Measurements from ENCODE around the gene HECW1.
"Not testable (repeated sequence)": the region's sequence is repeated elsewhere in the genome, so short reads cannot be mapped to it uniquely, and the experiment has no call there.

HECW1 gene

DNA sequence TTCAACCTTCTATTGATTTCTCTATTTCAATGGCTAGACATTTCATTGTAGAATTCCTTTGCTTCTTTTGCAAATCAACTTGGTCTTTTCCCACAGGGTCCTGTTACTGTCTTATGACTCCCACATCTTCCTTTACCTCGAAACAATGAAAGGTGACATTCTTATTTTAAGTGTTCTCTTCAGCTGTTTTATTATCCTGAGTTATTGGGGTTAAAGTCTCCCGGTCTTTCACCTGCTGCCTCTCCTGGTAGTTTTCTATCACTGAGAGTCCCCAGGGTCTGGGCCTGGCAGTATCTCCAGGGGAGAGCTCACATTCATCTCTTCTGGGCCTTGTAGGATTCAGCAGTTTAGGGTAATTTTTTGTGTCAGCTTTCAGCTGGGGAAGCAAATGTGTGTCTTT lies 95.8 kb downstream of the HECW1 start:
- DNase-seq (ENCODE audit: low read depth, low spot score), result no peak

DNA sequence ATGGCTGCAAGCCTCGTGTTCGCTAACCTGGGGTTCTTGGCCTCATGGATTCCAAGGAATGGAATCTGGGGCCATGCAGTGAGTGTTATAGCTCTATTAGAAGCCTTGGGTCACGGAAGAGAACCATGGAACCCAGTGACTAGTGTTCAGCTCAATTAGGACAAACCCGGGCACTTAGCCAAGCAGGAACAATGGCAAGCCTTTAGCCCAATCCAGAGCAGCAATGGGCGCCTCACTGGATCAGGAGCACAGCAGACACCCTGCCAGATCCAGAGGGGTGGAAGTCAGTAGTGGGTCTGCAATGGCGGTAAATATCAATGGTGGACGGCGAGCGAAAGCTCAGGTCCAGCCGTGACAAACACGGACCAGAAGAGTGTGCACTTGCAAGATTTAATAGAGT lies 98.1 kb downstream of the HECW1 start:
- not testable (repeated sequence) for DNase-seq (ENCODE audit: low read depth, low spot score)

DNA sequence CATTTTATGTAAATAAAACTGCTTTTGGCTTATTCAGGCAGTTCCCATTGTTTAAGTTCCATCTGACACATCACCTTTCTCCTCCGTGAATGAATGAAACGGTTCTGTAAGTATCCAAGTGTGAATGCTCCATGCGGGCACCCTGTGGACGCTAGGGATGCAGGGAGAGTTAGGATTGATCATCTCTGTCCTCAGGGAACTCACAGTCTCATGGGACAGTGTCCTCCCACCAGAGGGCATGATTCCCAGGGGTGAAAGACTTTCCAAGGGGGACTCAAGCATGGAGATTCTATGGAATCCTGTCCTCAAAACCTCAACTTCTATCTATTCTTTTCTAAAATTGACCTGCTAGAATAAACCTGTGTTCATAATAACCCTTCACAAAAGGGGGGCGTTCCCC lies 98.8 kb downstream of the HECW1 start:
- DNase-seq (ENCODE audit: low read depth, low spot score), result no peak

DNA sequence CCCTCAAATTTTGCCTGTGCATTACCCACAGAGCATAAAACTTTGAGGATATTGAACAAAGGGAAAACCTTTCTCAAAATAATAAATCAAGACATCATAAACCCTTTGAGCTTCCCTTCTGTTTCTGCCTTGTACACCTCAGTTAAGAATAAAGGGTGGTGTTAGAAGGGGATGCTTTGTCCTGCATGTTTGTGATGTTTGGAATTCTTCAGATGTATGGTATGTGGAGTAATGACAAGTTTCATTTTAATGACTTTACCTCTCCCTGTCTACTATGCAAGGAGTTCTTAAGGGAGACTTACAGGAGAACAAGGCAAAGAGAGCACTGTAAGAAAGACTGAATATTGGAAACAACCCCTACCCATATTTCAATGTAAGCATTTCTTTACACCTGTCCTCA lies 99.2 kb downstream of the HECW1 start:
- no peak for DNase-seq (ENCODE audit: low read depth, low spot score)

DNA sequence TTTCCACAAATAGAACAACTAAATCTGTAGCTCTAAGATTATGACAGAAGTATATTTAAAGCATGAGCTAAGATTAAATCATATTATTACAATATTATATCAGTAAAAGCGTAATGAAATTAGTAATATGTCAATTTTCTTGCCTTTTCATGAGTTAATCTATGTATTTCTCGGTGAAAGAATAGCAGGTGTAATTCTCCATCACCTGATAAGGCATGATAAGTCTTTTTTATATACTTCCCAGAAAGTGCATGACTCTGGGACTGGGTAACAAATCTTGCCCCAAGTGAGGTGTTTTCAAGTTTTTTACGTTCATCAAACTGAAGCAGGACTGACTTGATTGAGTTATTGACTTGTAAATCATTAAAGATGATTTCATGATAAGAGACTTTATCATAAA lies 100.5 kb downstream of the HECW1 start:
- no peak for DNase-seq (ENCODE audit: low read depth, low spot score)

DNA sequence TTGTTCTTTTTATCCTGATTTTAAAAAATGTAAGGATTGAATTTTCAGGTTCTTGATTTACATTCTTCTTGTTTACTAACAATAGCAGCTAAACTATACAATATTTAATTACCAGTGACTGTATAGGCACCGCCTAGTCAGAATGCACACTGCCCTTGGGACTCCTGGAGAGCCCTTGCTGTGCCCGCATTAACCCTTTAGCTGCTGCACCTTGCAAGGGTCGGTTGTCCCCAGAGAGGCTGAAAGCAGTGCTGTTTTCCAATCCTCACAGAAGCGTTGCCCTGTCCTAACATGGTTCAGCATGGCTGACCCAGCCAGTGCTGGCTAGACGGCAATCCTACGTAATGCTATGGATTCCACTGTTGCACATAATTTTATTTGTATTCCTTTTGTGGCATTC lies 102.6 kb downstream of the HECW1 start:
- no peak for DNase-seq (ENCODE audit: low read depth, low spot score)

DNA sequence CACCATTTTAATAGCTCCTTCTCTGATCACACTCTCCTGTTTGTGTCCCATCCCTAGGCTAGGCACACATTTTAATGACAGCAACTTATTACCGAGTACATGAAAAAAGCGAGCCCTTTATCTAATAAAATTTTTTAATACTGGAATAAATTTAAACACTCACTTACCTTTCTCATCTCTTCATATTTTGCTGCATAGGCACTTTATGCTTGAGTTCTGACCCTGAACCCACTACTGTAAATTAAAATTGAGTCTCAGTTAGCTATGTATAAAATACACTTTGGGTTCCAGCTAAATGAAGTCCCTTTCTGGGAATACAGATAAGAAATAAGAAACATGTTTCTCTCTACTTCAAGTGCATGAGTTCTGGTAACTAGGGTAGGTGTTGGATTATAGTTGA lies 104.6 kb downstream of the HECW1 start:
- no peak for DNase-seq (ENCODE audit: low read depth, low spot score)

DNA sequence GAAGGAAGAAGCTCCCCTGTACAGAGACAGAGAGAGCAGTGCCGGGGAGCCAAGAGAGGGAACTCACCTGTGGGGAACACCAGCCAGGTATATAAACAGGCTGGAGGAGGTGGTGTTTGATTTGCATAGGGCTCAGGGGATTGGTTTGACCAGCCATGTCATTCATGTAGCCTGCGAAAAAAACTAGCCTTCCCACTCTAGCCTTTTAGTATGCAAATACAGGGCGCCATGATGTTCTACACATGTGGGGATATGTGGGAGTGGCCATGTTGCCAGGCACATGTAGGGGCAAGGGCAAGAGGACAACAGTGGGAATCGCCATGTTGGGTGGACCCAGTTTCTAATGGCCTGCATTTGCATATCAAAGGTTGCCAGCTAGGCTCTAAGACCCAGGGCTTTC lies 106.5 kb downstream of the HECW1 start:
- not testable (repeated sequence) for DNase-seq (ENCODE audit: low read depth, low spot score)

DNA sequence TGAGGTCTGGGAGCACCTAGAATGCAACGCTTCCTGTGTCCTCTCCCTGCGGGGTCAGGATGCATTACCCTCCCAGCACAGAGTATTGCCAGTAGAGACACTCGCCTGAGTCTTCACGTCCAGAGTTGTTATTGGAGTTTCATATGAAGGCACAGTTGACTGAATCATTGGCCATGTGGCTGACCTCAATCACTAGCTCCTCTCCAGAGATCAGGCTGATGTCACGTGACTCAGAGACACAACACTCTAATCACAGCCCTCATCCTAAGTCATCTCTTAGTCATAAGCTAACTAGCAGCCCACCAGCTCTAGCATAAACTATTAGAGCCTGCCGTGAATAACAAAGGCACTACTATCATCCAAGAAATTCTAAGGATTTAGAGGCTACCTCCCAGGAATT lies 107.8 kb downstream of the HECW1 start:
- no peak for DNase-seq (ENCODE audit: low read depth, low spot score)

DNA sequence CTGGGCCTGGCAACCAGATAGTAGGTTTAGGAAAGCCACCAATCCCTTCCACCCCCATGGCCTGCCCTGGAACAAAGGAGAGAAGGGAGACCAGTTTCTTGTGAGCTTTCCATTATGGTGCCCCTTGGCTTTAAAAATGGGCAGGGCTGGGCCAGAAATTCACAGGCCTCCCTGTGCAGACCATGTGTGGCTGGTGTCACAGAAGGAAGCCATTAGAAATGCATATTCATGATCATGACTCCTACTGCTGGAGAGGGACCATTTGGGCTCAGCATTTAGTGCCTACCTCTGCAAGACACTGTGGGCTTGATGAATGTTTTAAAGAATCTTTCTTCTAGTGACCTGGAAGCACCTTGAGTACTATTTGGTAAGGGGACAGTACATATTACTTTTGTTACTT lies 108.3 kb downstream of the HECW1 start:
- no peak for DNase-seq (ENCODE audit: low read depth, low spot score)

DNA sequence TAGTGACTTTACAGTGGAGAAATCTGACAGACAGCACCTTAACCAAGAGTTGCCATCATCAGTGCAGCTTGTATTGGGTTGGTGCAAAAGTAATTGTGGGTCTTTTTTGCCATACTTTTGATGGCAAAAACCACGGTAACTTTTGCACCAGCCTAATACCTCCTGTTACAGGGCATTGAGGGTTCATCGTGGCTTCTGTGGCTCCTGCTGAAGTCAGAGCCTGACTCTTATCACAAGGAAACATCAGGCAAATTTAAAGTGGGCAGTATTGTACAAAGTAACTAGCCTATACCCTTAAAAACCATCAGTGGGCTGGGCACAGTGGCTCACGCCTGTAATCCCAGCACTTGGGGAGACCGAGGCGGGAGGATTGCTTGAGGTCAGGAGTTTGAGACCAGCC lies 117.4 kb downstream of the HECW1 start:
- DNase-seq (ENCODE audit: low read depth, low spot score), result no peak

DNA sequence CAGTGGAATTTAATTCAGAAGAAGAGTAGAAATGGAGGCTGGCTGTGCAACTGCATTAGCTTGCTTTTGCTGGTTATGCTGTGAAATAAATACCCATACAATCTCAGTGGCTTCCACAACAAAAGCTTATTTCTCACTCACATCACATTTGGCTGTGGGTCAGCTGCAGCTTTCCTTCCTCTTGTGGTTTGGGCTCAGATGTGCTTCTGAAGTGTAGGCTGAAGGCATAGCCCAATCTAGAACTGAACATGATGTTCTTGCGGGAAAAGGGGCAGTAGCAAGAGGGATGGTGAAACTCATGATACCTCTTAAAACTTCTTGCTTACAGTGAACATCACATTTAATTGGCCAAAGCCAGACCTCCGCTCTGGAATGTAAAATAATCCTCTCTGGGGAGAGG lies 119.9 kb downstream of the HECW1 start:
- no peak for DNase-seq (ENCODE audit: low read depth, low spot score)

DNA sequence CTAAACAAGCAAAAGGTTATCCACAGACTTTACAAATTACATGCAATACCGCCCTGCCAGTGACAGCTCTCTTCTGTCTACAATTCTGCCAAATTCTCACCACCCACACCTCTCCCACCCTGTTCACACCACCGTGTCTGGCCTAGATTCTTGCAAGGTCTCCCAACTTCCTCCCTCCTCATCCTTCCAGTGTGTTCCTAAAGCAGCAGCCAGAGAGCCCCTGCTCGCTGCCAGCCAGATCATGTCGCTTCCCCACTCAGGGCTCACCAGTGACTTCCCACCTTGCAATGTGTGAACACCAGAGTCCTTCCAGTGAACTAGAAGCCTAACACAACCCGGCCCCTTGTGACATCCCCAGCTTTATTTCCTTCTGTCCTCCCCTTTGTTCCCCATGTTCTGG lies 121.6 kb downstream of the HECW1 start:
- no peak for DNase-seq (ENCODE audit: low read depth, low spot score)

DNA sequence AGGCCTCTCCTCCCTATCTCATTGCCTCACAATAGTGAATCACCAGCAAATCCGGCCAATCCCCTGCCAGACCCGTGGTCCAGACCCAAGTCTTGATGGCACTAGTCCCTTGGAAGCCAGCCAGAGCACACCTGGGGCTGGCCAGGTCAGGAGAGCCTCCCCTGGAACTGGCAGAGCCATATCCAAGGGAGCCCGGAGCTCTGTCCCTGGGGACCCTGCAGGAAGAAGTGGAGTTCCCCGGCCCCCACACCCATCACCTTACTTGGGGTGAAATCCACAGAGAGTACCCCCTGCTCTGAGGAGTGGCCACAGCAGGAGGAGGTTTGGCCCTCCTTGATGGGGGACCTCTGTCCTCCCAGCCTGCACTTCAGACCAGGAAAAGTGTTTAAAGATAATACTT lies 122.5 kb downstream of the HECW1 start:
- no peak for DNase-seq (ENCODE audit: low read depth, low spot score)

DNA sequence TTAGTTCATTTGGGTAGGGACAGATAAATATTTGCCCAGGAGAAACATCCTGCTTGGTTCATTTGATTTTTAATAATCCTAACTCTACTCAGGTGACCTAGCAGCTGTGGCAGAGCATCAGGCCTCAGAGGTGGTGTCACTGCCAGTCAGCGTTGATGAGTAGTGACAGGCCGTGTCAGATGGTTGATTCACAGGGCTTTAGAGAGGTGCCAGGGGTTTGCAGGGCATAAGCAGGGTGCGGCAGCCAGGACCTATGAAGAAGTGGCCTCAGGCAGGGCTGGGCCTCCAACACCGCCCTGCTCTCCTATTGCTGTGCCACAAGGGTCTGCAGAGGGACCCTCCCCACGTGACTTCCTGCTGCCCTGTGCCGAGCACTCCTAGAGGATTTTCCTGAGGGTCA lies 128.1 kb downstream of the HECW1 start:
- no peak for DNase-seq (ENCODE audit: low read depth, low spot score)

DNA sequence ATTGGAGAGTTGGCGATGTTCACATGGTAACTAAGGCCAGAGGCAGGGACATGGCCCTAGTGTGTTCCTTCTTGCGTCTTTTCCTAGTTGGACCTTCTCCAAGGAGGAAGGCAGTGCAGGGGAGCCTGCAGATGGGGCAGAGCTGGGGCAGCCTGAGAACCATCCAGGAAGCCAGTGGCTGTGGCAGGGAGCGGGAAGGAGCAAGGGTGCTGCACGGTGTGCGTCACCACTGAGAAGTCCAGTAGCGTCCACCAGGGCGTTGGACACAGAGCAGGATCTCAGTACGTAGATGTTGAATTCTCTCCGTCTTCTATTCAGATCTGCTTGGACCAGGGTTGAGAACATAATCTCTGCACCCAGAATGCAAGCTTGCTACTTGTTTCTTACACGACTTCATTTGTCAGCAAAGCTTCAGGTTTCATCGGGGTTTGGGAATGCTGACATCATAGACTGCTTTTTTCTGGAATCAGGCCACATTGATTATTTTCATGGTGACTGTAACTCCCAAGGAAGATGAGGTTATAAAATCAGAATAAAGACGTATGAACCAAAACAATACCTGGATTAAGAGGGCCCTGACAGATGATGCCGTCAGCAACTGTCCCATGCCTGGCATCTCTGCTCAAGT lies 130.3 kb downstream of the HECW1 start:
- DNase-seq (ENCODE audit: low read depth, low spot score), result no peak

DNA sequence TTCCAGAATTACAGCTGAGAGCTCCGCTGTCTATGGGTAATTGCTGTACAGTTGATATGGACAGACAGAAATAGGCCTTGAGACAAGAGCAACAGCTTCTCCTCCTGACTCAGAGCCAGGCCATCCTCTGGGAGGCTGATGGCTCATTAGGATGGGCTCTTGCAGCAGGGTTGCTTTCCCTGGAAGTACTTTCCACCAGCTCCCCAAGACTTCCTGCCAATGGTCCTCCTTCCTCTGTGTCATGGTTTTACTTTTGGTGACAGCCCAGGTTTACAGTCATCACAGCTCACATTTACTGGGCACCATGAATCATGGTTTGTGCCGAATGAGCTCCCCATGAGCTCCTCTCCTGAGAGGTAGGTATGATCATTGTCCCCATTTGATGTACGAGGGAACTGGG lies 131.8 kb downstream of the HECW1 start:
- no peak for DNase-seq (ENCODE audit: low read depth, low spot score)

DNA sequence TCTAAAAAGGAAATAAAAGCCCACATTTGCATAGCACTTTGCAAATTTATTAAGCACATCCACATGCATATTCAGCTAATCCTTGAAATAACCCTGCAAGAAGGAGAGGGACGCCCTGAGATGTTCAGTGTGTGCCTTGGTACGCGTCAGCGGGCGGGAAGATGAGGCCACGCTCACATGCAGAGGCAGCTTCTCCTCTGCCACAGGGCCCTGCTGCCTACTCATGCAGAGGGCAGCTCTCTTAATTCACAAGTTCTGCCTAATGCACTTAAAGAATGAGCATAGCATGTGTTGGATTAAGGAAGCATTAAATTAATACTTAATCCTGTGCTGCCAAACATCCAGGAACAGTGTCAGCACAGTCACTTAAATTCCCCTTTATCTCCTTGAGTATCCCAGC lies 132.3 kb downstream of the HECW1 start:
- DNase-seq (ENCODE audit: low read depth, low spot score), result no peak

DNA sequence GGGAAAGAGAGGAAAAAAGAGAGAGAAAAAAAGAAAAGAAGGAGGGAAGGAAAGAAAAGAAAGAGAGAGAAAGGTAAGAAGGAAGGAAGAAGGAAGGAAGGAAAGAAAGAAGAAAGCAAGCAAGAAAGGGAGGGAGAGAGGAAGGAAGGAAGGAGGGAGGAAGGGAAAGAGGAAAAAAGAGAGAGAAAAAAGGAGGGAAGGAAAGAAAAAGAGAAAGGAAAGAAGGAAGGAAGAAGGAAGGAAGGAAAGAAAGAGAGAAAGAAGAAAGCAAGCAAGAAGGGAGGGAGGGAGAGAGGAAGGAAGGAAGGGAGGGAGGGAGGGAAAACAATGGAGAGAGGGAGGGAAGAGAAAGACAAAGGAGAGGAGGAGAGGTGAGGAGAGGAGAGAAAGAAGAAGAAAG lies 135.3 kb downstream of the HECW1 start:
- DNase-seq (ENCODE audit: low read depth, low spot score), result no peak

DNA sequence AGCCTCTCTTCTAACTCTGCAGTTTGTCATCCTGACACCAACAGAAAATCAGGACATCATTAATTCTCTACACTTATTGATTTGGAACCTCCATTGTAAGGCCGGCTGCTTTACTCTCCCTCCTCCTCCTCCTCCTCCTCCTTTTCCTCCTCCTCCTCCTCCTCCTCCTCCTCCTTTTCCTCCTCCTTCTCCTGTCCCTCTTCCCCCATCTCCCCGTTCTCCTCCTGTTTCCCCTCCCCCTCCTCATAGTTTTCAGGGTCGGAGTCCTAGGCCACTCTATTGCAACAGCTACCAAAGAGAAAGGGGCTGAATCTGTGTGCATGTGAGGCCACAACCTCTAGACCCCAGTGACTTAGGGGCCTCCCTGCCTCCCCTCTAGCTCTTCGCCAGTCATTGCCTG lies 136.1 kb downstream of the HECW1 start:
- no peak for DNase-seq (ENCODE audit: low read depth, low spot score)

DNA sequence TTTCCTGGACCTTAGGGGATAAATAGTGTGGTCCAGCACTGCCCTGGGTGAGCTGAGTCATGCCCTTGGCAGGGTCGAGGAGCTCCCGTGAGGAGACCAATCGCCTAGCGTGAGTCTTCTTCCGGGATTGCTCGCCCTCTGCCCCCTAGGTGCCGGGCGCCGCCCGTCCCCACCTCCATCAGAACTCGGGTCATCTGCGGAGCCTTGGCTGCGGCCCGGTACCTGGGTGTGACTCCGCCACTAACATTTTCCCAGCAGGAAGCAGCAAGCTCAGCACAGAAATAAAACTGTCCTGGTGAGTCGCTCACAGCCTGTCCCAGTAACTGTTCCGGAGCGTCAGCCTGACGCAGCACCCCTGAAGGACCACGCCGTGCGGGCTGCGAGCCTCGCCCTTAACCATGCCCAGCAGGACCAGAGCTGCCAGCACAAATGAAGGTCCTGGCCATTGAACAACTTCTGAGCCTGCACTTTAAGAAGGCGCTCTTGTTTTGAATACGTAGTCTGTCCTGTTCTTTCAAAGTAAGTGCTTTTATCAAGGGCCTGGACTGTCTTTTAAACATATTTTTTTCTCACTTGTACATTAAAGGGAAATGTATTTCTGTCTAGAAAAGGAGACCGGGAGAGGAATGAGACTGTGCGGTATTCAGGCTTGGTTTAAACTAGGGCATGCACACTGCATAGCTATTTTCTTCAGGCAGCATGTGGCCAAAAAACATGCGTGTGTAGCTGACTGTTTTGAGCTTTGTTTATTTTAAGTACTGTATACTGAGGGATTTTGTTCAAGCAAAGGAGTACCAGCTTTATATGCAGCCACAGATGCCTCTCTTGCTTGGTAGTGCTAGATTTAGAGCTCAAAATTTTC lies 136.7 kb downstream of the HECW1 start:
- no peak for DNase-seq (ENCODE audit: low read depth, low spot score)

DNA sequence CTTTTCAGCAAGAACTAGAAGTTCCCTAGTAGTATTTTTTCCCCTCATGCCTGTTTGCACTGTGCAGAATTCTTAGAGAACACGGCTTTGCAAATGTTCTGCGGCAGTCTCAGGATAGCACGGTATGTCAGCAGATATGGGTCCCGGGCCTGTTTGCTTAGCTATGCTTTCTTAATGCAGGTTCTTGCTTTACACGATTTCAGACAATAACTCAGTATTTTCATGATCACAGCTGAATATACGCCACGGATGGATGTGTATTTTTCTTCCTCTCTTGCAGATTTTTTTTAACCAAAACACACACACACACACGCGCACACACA lies 137.3 kb downstream of the HECW1 start:
- DNase-seq (ENCODE audit: low read depth, low spot score), result no peak

DNA sequence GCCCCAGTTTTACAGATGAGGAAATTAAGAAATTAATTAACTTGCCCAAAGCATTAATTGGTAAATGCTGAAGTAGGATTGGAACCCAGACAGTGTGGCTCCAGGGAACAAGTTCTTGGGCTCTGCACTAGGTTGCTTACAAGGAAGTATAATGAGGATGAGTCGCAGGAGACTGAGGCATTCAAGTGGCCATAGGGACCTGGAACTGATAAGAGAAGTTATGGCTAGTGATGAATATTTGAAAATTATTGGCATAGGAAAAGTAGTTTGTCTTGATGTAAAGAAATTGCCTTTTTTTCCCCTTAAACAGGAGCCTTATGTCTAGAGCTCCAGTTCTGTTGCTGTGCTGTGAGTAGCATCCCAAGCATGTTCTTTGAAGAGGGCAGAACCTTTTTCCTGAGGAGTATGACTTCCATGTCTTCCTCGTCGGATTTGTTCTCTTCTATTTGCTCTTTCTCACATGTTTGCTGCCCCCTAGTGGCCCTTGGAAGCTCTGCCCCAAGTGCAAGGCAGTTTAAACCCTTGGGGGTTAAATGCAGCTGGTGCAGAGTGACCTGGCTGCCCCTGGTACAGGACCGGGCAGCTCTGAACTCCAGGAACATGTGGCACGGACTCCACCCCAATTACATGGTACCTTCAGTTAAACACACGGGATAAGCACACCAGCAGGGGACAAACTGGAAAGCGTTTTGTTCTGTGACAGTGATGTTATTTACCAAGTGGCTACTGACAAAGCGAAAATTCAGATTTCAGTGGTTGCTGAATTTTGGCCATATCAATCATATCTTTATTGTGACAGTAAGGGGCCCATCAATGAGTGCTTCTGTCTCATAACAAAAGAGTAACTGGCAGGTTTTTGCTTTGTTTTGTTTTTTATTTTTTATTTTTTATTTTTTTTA lies 148.8 kb downstream of the HECW1 start:
- peak; percentile 42 for DNase-seq (ENCODE audit: low read depth, low spot score)

Measured in activated CD4-positive, CD25-positive, alpha-beta regulatory T cell treated with anti-CD3 and anti-CD28 coated beads, Interleukin-2, amount 50 U/mL, for 16 hours (primary cell).